ENCODE measurements around the gene ZNF850.
"Not testable (repeated sequence)": the region's sequence is repeated elsewhere in the genome, so short reads cannot be mapped to it uniquely, and the experiment has no call there.

Gene ZNF850

DNA sequence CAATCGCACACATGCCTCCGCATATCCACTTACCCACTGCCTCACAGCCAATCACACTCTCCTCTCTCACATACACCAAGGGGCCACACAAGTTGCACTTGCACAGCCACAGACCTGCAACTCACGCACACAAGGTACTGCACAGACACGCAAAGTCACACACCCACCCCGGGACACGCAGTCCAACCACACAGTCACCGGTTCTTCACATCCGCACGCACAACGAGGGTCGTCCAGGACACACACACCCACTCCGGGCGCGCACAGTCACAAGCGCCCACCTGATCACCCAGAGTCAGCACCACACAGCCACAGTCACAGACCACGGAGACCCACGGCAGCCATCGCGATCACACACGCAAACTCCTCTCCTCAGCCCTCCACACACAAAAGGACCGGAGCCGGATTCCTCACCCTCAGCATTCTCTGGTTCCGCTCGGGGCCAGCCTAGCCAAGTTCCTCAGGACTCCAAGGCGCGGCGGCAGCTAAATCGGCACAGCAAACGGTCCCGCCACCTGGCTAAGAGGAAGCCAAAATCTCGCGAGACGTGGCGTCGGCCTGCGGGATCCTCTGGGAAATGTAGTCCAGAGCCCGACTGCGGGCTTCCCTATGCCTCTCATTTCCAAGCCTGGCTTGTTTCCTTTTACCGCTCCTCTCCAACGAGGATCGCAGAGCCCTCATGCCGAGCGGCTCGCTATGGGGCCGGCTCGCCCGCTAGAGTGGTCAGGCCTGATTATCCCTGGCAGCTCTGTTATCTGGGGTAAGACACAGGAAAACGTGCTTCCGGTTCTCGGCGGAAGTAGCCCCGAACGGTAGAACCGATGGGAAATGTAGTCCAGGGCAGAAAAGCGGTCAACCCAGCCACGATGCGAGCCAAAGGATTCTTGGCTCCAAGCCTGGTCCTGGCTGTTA lies at the start of gene ZNF850:
ZNF850 (minus strand) TSS at position 497 of the 912 bp plus-strand sequence. CDS start 10,201 bp downstream, outside the sequence.
- DNase-seq = peak; percentile 72 to 99 (median 94)

DNA sequence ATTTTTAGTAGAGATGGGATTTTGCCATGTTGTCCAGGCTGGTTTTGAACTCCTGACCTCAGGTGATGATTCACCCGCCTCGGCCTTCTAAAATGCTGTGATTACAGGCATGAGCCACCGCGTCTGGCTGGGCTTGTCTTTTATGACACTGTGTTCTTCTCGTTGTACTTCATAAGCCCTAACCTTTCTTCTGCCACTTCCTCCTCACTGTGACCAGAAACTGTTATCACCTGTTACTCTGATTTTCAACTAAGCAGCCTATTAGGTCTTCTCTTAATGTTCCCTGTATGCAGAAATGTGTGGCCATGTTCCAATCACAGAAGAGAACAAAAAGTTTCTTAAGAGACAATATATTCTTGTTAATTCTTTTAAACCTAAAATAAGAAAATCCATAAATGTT lies 49.2 kb upstream of the ZNF850 start:
- no peak for DNase-seq

- no peak for DNase-seq
These were observed 46.6 kb upstream of the ZNF850 start for GRCh38 chr19:36819130-36819630.

DNA sequence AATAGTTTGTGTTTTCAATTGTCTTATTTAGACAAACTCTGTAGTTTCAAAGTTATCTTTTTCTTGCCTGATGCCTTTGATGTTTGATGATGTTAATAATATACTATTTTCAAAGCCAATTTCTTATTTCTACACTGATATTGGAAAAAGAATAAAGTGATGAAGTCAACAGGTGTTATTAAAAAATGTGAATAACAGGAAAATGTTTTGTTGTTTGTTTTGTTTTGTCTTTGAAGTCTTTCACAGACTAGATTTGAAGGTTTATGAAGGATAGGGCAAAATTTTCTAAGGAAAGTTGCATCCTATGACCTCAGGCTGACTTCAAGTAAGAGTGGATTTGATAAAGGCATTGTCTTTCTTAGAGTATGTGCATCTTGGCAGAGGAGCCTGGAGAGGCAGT lies 34.4 kb upstream of the ZNF850 start:
- no peak for DNase-seq

- DNase-seq = no peak
These were observed 32.8 kb upstream of the ZNF850 start for GRCh38 chr19:36805364-36805763.

DNA sequence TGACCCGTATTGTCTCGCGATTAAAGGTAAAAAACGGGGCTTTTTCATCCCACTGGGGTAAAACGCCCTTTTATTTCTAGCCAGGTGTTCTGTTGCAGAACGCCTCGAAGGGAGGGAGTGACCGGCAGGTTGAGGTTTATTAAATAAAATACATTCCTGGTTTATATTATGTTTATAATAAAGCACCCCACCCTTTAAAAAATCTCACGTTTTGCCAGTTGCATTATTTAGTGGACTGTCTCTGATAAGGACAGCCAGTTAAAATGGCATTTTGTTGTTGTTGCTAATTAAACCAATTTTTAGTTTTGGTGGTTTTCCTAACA lies 25.1 kb upstream of the ZNF850 start:
- DNase-seq = no peak

DNA sequence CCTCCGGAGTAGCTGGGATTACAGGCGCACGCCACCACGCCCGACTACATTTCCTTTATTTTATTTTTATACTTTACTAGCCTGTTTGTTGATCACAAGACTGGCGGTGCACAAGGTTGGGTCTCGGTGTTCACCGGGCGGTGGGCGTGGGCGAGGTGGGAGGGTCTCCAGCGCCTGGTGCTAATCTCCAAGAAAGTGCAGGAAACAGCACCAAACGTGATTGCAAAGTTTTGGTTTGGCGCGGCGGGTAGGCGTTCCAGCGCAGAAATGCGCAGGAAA lies 24.0 kb upstream of the ZNF850 start:
- DNase-seq = no peak

DNA sequence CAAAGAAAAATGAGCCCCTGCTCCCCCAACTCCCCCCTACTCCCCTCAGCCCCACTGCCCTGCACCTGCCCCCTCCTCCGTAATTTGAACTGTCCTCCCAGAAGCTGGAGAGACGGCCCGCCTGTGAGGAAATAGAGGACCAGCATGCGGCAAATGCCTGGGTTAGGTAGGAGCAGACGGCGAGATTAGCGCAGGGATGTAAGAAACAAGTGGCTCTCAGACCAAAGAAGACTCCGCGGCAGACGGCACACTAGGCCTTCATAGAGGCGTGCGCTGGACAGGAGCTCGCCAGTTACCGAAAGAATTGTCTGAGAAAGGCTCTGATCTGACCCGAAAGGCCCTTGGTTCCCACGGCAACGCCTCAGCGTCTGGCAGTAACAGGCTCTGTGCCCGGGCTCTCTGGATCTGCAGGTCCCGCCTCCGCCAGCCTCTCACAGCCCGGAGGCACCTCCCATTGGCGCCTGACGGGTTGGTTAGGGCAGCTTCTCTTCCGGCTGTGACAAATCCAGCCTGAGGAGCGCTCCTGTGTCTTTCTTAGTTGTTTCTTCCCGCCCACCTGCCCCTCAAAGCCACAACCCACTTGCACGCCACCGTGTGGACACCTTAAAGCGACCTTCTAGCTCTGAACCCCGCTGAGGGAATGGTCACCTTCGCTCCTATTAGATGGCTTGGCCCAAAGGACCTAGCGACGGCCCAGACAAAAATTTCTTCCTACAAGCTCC lies 19.0 kb upstream of the ZNF850 start:
- peak in 29 of 56 donors; percentile 3 to 64 (median 35) for DNase-seq

DNA sequence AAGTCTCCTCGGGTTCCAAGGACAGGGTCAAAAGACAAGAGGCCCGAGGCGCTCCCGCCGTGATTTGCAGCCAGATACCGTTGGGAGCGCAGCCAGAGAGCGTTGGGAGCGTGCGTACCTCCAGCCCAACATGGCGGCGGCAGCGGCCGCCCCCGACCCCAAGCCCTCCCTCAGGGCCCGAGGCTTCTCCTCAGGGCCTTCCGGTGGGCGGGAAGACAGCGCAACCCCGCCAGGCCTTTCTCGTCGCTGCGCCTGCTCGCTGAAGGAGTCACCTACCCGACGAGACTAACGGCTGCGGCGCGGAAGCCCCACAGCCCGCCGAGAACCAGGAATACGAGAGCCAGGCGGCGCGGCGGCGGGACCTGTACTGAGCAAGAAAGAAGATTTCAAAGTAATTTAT lies 3.2 kb upstream of the ZNF850 start:
- DNase-seq = peak in 22 of 56 donors; percentile 0 to 34 (median 6)

GRCh38 chr19:36773223-36773579 lies 594 bp upstream of the ZNF850 start:
- no peak for DNase-seq

DNA sequence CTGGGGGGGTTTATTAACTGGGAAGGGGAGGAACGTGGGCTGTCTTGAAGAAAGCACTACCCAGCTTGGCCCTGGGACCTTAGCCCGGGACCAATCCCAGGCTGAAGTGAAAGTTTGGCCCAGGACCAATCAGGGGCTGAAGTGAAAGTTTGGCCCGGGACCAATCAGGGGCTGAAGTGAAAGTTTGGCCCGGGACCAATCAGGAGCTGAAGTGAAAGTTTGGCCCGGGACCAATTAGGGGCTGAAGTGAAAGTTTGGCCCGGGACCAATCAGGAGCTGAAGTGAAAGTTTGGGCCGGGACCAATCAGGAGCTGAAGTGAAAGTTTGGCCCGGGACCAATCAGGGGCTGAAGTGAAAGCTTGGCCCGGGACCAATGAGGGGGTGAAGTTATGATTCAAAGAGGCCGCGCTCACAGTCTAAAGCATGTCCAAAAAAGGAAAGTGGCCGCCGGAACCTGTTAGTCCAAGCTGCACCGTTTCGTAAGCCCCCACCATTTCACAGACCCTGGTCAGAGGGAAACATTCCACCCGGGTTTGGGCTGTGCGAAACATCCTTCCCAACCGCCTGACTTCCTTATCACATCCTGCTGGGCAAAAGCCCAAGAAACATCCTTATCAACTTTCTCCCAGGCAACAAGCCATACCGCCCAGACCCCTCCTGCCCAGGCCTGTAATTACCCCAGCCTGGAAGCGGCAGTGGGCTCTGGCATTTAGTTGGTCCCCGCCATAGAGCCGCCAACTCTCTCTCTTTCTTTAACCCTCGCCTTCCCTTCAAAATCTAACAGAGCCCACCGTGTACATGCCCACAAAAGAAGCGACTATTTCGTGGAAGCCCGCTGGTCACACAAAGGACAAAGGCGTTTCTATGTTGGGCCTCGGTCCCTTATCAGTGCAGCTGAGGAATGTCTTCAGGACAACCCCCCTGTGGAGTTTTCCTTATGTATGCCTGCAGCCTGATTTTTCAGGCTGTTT lies 1.1 kb downstream of the ZNF850 start:
- DNase-seq = peak in 32 of 56 donors; percentile 1 to 58 (median 21)

DNA sequence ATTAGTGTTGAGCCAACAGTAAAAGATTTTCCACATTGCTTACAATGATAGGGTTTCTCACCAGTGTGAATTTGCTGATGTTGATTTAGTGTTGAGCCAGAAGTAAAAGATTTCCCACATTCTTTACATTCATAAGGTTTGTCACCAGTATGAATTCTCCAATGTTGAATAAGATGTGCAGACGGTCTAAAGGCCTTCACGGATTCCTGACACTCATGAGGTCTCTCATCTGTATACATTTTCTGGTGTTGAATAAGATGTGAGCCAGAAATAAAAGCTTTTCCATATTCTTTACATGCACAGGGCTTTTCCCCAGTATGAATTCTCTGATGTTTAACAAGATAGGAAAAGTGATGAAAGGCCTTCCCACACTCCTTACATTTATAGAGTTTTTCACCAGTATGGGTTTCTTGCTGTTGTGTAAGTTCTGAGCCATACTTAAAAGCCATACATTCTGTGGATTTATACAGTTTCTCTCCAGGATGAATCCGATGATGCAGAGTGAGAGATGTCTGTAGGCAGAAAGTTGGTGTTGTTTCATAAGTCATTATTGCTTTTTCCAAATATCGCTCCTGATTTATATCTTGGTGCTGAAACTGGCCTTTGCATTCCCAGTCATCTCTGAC lies 22.4 kb downstream of the ZNF850 start:
- no peak for DNase-seq

GRCh38 chr19:36749613-36750012 lies 23.0 kb downstream of the ZNF850 start:
- not testable (repeated sequence) for DNase-seq

DNA sequence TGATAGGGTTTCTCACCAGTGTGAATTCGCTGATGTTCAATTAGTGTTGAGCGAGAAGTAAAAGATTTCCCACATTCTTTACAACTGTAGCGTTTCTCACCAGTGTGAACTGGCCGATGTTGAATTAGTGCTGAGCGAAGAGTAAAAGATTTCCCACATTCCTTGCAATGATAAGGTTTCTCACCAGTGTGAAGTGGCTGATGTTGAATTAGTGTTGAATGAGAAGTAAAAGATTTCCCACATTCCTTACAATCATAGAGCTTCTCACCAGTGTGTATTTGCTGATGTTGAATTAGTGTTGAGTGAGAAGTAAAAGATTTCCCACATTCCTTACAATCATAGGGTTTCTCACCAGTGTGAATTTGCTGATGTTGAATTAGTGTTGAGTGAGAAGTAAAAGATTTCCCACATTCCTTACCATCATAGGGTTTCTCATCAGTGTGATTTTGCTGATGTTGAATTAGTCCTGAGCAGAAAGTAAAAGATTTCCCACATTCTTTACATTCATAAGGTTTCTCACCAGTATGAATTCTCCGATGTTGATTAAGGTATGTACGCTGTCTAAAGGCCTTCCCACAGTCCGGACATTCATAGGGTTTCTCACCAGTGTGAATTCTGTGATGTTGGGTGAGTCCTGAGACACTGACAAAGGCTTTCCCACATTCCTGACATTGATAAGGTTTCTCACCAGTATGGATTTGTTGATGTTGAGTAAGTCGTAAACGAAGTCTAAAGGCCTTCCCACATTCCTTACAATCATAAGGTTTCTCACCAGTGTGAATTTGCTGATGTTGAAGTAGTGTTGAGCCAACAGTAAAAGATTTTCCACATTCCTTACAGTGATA lies 24.0 kb downstream of the ZNF850 start:
- no peak for DNase-seq

- no peak for DNase-seq
These were observed 24.9 kb downstream of the ZNF850 start for GRCh38 chr19:36747750-36748149.

- DNase-seq = no peak
These were observed 26.7 kb downstream of the ZNF850 start for GRCh38 chr19:36745870-36746269.

- not testable (repeated sequence) for DNase-seq
These were observed 36.4 kb downstream of the ZNF850 start for GRCh38 chr19:36736166-36736565.

GRCh38 chr19:36719687-36720556 lies 52.7 kb downstream of the ZNF850 start:
- no peak for DNase-seq

DNA sequence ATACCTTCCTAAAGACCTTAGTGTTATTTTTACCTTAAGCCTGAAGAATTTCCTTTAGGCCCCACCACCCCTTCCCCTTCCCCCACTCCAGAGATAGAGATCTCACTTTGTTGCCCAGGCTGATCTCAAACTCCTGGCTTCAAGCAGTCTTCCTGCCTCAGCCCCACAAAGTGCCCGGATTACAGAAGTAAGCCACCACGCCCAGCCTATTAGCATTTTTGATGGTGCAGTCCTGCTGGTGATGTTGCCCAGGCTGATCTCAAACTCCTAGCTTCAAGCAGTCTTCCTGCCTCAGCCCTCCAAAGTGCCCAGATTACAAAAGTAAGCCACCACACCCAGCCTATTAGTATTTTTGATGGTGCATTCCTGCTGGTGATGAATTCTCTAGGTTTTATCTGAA lies 63.2 kb downstream of the ZNF850 start:
- DNase-seq = no peak
